Measurements from ENCODE around the gene LRRK1. TPM values are rescaled to one million over a fixed set of nuclear protein-coding genes. Genes with fewer than 3 reads are reported as not detected.

LRRK1 gene
- polyA plus RNA-seq, 2 of the 4 experiments (the other 2 are of a cell fraction), result 12.2 to 17.7 TPM

- no peak for TF ChIP-seq REST (IDR thresholded peaks at IDR 0.05)
Measured at GRCh38 chr15:101001796-101002195, 82.6 kb downstream of the LRRK1 start (continued).

DNA sequence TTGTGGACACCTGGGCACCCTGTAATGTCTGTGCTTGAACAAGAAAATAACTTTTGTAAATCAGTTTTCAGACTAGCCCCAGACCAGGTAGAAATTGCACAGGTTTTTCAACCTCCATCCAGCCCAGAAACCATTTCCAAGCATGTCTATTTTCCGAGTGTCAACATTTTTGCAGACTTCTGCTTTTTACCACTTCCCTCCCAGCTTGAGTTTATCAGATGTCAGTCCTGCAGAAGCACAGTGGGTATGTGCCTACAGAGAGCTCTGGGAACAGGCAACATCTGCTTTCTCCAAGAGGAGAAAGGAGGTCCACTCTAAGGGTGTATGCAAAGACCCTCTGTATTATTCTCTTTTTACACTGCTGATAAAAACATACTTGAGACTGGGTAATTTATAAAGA lies 83.9 kb downstream of the LRRK1 start:
- 92% methylated on average over 1 of the region's 1 CpG for WGBS (ENCODE audit: missing lambda C conversion rate)
- Histone ChIP-seq H3K4me1 (peaks cover 16% of the 10 kb centered on the region; the same call in 2 of the 3 replicates), H3K27ac (no peak overlapping the region), H3K4me3 (no peak overlapping the region), H3K4me2 (no peak overlapping the region), H3K9me3 (peaks cover 30% of the 10 kb centered on the region)
- DNase-seq (ENCODE audit: low read depth in 1 of 2, low spot score in 1 of 2) (no peak), ATAC-seq (no peak), FAIRE-seq (no peak)
- no peak for TF ChIP-seq HOXB5 (CRISPR knock-in tag; IDR thresholded peaks at IDR 0.05)
- TF ChIP-seq FOSB (CRISPR knock-in tag; IDR thresholded peaks at IDR 0.05), result no peak
- TF ChIP-seq CHD4 (IDR thresholded peaks at IDR 0.05; ENCODE audit: borderline replicate concordance), result no peak
- TF ChIP-seq POLR2AphosphoS2 (conservative IDR thresholded peaks at IDR 0.05; ENCODE audit: low read length), result no peak
- TF ChIP-seq RFX5 (IDR thresholded peaks at IDR 0.05), result no peak
- TF ChIP-seq CTCF (IDR thresholded peaks at IDR 0.05), result no peak
- no peak for TF ChIP-seq HOXA7 (CRISPR knock-in tag; IDR thresholded peaks at IDR 0.05)
- TF ChIP-seq FOSL2 (IDR thresholded peaks at IDR 0.05), result no peak
- no peak for TF ChIP-seq FOSL2 (CRISPR knock-in tag; IDR thresholded peaks at IDR 0.05)
- TF ChIP-seq JUNB (IDR thresholded peaks at IDR 0.05), result no peak
- TF ChIP-seq SMC3 (IDR thresholded peaks at IDR 0.05), result no peak
- TF ChIP-seq MAFK (IDR thresholded peaks at IDR 0.05; ENCODE audit: partially characterized antibody), result no peak
- no peak for TF ChIP-seq ELK1 (IDR thresholded peaks at IDR 0.05; ENCODE audit: low read depth, low read length)
- TF ChIP-seq NPAS2 (CRISPR knock-in tag; IDR thresholded peaks at IDR 0.05; ENCODE audit: borderline replicate concordance), result no peak
- TF ChIP-seq BHLHE40 (IDR thresholded peaks at IDR 0.05; ENCODE audit: low read depth, low read length), result no peak
- TF ChIP-seq EP300 (IDR thresholded peaks at IDR 0.05), result no peak
- no peak for TF ChIP-seq CBX8 (IDR thresholded peaks at IDR 0.05)
- no peak for TF ChIP-seq USF2 (IDR thresholded peaks at IDR 0.05)
- CTCF ChIA-PET, result interaction anchor here (0.7 to 23.5 kb wide), 11 partner anchors 12 to 376 kb away, joined by 3 to 950 read pairs (median 4); partner anchors contain the start of gene LRRK1
- POLR2A ChIA-PET, result interaction anchor here (1.4 kb wide), 1 partner anchor 84 kb away, joined by 5 read pairs; the partner anchor contains the start of gene LRRK1

All from A549 (cell line).